Colonic mucosa (tissue), 4 donors: ENCODE data around the gene CDK5. TPM values are rescaled to one million over a fixed set of nuclear protein-coding genes. Genes with fewer than 3 reads are reported as not detected.

Source experiments
- DNase-seq: peaks from one replicate; pipeline ENCODE4 v3.0.0-alpha.2; 2020
- H3K27ac ChIP-seq: fragments of 200-600 bp; one replicate; pipeline ENCODE4 v1.8.0; 2021
- H3K27me3 ChIP-seq: fragments of 200-600 bp; one replicate; pipeline ENCODE4 v1.8.0; 2021
- H3K36me3 ChIP-seq: fragments of 200-600 bp; one replicate; pipeline ENCODE4 v1.8.0; 2021
- H3K4me1 ChIP-seq: fragments of 200-600 bp; one replicate; pipeline ENCODE4 v1.8.0; 2021; ENCODE audit warnings: mild to moderate bottlenecking
- H3K4me3 ChIP-seq: fragments of 200-600 bp; one replicate; pipeline ENCODE4 v1.8.0; 2021
- H3K9ac ChIP-seq, 2 donors: one replicate each; pipeline ENCODE4 v1.7.0; 2013; ENCODE audit warnings: control low read depth in 2 of 2, low read depth in 2 of 2, low read length in 2 of 2
- H3K9me3 ChIP-seq: fragments of 200-600 bp; one replicate; pipeline ENCODE4 v1.8.0; 2021
- intact Hi-C: fragments of 100-400 bp; cut with DNase I; formaldehyde crosslinking; loops from one replicate; pipeline ENCODE4 v1.14.1; 2022
- total RNA-seq, 2 donors: library from RNA; stranded (reverse); fragmentation: NEBNext Ultra II Directional in 1 of 2; extraction: Animal tissue kit (Norgen Biotek cat#: 25700) in 1 of 2; gene quantifications; one replicate each; pipeline ENCODE4 v1.2.1, GENCODE V29; 2021
- TF ChIP-seq, protein P1 (sequence below): fragments of 200-600 bp; IDR thresholded peaks from one replicate; pipeline ENCODE4 v1.8.0; 2022; ENCODE audit warnings: antibody characterized with exemption, mild to moderate bottlenecking
- donor health status: healthy.
- donor health status: DM: no; HTN: no; CAD: no.
- donor health status: DM: no; HTN: no; CAD: no.

Gene CDK5
- total RNA-seq, 2 donors from 2014 or later, result 11.3 to 15.9 TPM

GRCh38 chr7:151056666-151057505 is 811 bp downstream of the CDK5 start:
- no peaks in the 10 kb centered on the region for H3K36me3 ChIP-seq
- TF ChIP-seq, protein P1, sequence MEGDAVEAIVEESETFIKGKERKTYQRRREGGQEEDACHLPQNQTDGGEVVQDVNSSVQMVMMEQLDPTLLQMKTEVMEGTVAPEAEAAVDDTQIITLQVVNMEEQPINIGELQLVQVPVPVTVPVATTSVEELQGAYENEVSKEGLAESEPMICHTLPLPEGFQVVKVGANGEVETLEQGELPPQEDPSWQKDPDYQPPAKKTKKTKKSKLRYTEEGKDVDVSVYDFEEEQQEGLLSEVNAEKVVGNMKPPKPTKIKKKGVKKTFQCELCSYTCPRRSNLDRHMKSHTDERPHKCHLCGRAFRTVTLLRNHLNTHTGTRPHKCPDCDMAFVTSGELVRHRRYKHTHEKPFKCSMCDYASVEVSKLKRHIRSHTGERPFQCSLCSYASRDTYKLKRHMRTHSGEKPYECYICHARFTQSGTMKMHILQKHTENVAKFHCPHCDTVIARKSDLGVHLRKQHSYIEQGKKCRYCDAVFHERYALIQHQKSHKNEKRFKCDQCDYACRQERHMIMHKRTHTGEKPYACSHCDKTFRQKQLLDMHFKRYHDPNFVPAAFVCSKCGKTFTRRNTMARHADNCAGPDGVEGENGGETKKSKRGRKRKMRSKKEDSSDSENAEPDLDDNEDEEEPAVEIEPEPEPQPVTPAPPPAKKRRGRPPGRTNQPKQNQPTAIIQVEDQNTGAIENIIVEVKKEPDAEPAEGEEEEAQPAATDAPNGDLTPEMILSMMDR, result no peak
- H3K27me3 ChIP-seq, result no peaks in the 10 kb centered on the region
- peaks cover 23% of the 10 kb centered on the region for H3K4me1 ChIP-seq
- no peaks in the 10 kb centered on the region for H3K9me3 ChIP-seq
- intact Hi-C loops, result no loop called here
- peak overlapping the region; percentile 68 to 98 for H3K9ac ChIP-seq
- peak overlapping the region; percentile 46 for H3K4me3 ChIP-seq
- peak; percentile 38 for DNase-seq
- no peak overlapping the region for H3K27ac ChIP-seq

GRCh38 chr7:151056283-151056665 is 1.4 kb downstream of the CDK5 start:
- TF ChIP-seq, protein P1, result no peak
- Histone ChIP-seq H3K9ac (no peak overlapping the region), H3K4me3 (no peak overlapping the region), H3K9me3 (no peaks in the 10 kb centered on the region), H3K27ac (no peak overlapping the region), H3K36me3 (no peaks in the 10 kb centered on the region), H3K4me1 (peaks cover 20% of the 10 kb centered on the region), H3K27me3 (no peaks in the 10 kb centered on the region)
- intact Hi-C loops, result no loop called here
- no peak for DNase-seq

DNA sequence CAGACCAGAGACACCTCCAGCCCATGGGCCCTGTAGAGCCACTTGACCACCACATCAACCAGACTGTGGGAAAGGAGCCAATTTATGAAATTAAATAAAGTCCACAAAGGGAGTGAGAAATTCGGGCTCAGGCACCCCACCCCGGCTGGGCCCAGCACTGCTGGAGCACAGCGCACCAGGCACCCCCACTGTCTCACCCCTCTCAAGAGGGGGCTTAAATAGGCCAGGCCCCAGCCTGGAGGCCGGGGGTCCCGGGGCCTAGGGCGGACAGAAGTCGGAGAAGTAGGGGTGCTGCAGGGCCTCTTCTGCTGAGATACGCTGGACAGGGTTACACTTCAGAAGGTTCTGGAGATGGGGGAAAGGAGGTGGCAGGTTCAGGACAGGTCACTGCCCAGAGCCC is 3.9 kb downstream of the CDK5 start:
- intact Hi-C loops, result no loop called here
- no peak overlapping the region for H3K27ac ChIP-seq

DNA sequence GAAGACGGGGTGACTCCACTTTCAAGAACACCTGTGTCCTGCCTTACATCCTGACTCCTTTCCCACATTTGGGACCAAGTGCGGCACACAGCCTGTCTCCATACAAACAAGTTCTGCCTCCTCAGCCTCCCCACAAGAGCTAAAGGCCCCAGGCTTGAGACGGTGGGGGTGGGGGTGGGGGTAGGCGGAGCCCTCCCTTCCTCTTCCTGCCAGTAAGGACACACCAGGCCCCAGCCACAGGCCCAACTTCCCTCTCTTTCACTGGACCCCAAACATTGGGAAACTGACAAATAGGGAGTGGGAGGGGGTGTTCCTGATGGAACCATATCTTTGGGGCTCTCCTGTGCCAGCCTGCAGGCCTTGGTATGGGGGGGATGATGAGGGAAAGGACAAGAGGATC is 4.6 kb downstream of the CDK5 start:
- TF ChIP-seq, protein P1, result no peak
- Histone ChIP-seq H3K27me3 (no peaks in the 10 kb centered on the region), H3K4me3 (no peak overlapping the region), H3K9me3 (no peaks in the 10 kb centered on the region), H3K27ac (no peak overlapping the region), H3K9ac (no peak overlapping the region), H3K36me3 (no peaks in the 10 kb centered on the region), H3K4me1 (peaks cover 14% of the 10 kb centered on the region)
- DNase-seq, result no peak
- intact Hi-C loops, result no loop called here

More for the DNA sequence above, 3.9 kb downstream of the CDK5 start:
- no peaks in the 10 kb centered on the region for H3K27me3 ChIP-seq
- no peaks in the 10 kb centered on the region for H3K36me3 ChIP-seq
- peaks cover 14% of the 10 kb centered on the region for H3K4me1 ChIP-seq
- no peaks in the 10 kb centered on the region for H3K9me3 ChIP-seq
- no peak overlapping the region for H3K9ac ChIP-seq
- TF ChIP-seq, protein P1, result no peak
- DNase-seq, result no peak
- H3K4me3 ChIP-seq, result no peak overlapping the region

DNA sequence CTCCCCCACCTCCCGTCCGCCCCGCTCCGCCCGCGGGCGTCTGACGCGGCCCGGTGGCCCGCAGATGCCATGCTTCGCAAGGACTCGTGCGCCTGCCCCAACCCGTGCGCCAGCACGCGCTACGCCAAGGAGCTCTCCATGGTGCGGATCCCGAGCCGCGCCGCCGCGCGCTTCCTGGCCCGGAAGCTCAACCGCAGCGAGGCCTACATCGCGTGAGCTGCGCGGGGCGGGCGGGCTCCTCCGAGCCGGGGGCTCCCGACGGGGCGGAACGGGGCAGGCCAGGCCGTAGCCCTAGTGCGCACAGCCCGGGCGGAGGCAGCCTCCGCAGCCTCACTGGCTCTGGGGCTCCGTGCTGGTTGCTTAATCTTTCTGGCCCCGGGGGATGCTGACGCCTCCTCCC is 6.6 kb downstream of the CDK5 start:
- TF ChIP-seq, protein P1, result no peak
- Histone ChIP-seq H3K4me1 (peaks cover 7% of the 10 kb centered on the region), H3K36me3 (no peaks in the 10 kb centered on the region), H3K9ac (no peak overlapping the region), H3K27me3 (no peaks in the 10 kb centered on the region), H3K4me3 (no peak overlapping the region), H3K27ac (no peak overlapping the region), H3K9me3 (no peaks in the 10 kb centered on the region)
- intact Hi-C loops, result no loop called here
- peak; percentile 45 for DNase-seq
